H7 (cell line): ENCODE data around the gene MYO7B. TPM values are rescaled to one million over a fixed set of nuclear protein-coding genes. Genes with fewer than 3 reads are reported as not detected.

Experiments used
- DNase-seq: peaks from one replicate; pipeline ENCODE4 v3.0.0; 2012
- H3K27me3 ChIP-seq: 2 replicates; pipeline ENCODE4 v1.6.0; 2011; ENCODE audit warnings: mild to moderate bottlenecking, low read length; ENCODE audit not compliant: control insufficient read depth, insufficient read depth
- H3K36me3 ChIP-seq: replicated peaks from 2 replicates; pipeline ENCODE4 v1.5.1; 2011; ENCODE audit warnings: low read length; ENCODE audit not compliant: control insufficient read depth, insufficient read depth
- H3K4me3 ChIP-seq: 2 replicates; pipeline ENCODE4 v1.5.1; 2011; ENCODE audit warnings: low read depth, mild to moderate bottlenecking, control low read depth, low read length, moderate library complexity; ENCODE audit not compliant: insufficient read depth
- total RNA-seq: library from RNA; depleted of rRNA; stranded (reverse); fragments of >200 nt; shearing (Covaris generic); gene quantifications from 2 replicates; pipeline ENCODE4 v1.2.3, GENCODE V29; 2014

MYO7B gene
- total RNA-seq, 1 experiment from 2014 or later = not detected

DNA sequence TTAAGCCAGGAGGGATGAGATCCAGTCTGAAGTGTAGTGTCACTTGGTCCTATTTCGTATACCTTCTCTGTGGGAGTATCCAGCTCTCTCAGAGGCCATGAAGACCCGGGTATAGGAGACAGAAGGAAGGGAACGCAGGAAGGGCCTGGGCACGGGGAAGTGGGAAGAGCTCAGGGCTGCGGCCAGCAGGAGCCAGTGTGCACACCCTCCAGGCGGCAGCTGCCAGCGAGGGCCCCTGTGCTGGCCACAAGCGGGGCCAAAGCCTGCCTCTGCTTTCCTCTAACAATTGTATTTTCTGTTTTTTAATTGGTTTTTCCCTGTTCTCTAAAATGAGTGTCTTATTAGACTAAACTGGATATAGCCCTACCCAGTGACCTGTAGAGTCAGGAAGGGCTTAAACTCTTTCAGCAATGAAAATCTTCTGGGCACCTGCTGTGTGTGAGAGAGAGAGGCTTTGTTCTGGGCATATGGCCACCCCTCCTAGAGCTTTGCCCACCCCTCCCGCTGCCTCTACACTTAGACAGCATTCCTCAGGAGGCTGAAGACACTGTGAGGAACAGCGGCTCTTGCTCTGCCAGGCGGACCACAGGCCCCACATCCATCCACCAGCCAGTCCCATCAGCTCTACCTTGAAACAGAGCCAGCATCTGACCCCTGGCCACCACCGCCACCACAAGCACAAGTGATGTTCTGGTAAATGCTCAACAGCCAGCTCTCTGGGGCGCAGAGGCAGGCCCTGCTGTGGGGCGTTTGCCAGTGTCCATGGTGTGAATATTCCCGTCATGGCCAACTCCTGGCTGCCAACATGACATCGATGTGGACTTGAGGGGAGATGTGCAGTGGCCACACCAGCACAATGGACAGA, 120.0 kb downstream of the MYO7B start:
- no peak for DNase-seq
- no peak overlapping the region for H3K4me3 ChIP-seq
- H3K27me3 ChIP-seq = no peaks in the 10 kb centered on the region
- no peaks in the 10 kb centered on the region for H3K36me3 ChIP-seq

DNA sequence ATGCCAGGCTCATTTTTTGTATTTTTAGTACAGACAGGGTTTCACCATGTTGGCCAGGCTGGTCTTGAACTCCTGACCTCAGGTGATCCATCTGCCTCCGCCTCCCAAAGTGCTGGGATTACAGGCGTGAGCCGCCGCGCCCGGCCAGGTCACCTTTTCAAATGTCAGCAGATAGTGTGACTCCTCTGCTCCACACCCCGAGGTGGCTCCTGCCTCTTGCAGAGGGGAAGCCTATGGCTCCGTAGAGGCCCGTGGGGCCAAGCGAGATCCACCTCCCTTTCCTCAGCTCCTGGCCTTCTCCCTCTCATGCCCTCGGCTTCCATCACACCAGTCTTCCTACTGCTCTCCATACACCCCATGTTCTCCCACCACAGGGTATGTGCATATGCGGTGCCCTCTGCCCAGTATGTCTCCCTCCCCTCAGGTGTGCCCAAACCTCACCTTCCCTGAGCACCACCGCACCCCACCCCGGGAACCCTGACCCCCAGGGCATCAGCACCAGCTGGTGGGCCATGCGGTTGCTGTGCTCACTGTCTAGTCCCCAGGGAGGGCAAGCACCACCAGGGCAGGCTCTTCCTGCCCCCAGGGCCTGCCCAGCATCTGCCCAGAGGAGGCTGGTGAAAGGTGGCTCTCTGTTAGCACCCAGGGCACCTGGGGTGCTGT, 121.2 kb downstream of the MYO7B start:
- H3K27me3 ChIP-seq = no peaks in the 10 kb centered on the region
- H3K36me3 ChIP-seq = no peaks in the 10 kb centered on the region
- H3K4me3 ChIP-seq = no peak overlapping the region
- no peak for DNase-seq

DNA sequence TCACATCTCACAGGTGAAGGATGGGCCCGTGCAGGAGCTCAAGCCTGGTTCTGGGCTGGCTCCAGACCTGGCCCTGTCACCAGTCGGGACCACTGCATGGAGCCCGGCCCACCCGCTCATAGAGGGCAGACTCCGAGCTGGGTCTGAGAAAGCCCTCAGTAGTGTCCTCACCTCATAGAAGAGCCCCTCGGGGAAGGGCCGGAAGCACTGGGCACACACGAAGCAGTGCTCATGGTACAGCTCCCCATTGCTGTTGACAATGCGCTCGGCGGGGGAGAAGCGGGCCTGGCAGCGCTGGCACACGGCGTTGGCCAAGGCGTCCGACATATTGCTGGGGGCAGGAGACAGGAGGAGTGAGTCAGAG, 121.7 kb downstream of the MYO7B start:
- no peaks in the 10 kb centered on the region for H3K27me3 ChIP-seq
- no peaks in the 10 kb centered on the region for H3K36me3 ChIP-seq
- no peak overlapping the region for H3K4me3 ChIP-seq
- no peak for DNase-seq

DNA sequence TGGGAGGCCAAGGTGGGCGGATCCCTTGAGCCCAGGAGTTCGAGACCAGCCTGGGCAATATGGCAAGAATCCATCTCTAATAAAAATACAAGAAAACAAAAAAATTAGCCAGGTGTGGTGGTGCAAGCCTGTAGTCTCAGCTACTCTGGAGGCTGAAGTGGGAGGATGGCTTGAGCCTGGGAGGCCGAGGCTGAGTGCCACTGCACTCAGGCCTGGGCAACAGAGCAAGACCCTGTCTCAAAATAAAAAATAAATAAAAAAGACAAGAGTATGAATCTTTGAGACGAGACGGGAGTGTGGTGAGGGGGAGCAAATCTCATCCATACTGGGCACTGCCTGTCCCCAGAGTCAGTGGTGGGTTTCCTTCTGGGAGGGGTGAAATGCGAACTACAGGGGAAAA, 122.7 kb downstream of the MYO7B start:
- H3K4me3 ChIP-seq = no peak overlapping the region
- no peak for DNase-seq
- H3K36me3 ChIP-seq = no peaks in the 10 kb centered on the region
- no peaks in the 10 kb centered on the region for H3K27me3 ChIP-seq

DNA sequence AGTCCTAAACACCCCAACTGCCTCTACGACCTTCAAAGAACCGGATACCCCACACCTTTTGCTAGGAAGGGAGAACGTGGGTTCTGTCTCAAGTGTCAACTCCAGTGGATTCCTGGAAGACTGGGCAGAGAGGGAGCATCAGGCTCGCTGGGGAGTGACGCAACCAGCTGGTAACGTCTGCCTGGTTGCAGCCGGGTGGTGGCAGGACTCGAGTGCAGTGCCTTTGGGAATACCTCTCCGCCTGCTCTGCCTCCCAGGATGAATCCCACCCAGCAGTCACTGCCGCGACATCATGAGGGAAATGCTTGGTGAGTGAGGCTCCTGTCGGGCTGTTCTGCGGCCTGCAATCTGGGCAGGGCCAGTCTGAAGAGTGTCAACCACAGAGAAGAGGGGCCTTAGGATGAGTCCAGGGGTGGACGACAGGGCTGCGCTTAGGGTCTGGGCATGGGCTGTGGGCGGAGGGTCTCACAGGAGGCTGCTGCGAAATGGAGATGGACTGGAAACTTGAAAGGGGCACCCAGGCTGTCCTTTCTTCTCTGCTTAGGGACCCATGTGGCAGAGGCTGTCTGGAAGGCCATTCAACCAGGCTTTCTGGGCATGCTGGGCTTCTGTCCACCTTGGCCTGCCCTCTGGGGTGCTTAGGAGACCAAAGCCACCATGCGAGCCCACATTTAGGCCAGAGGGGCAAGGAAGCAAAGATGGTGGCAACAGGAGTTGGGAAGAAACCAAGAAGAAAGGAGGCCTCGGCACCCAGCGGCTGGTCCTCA, 123.3 kb downstream of the MYO7B start:
- Histone ChIP-seq H3K36me3 (no peaks in the 10 kb centered on the region), H3K27me3 (peaks cover 2% of the 10 kb centered on the region; the same call in 1 of the 2 replicates), H3K4me3 (no peak overlapping the region)
- DNase-seq = no peak

DNA sequence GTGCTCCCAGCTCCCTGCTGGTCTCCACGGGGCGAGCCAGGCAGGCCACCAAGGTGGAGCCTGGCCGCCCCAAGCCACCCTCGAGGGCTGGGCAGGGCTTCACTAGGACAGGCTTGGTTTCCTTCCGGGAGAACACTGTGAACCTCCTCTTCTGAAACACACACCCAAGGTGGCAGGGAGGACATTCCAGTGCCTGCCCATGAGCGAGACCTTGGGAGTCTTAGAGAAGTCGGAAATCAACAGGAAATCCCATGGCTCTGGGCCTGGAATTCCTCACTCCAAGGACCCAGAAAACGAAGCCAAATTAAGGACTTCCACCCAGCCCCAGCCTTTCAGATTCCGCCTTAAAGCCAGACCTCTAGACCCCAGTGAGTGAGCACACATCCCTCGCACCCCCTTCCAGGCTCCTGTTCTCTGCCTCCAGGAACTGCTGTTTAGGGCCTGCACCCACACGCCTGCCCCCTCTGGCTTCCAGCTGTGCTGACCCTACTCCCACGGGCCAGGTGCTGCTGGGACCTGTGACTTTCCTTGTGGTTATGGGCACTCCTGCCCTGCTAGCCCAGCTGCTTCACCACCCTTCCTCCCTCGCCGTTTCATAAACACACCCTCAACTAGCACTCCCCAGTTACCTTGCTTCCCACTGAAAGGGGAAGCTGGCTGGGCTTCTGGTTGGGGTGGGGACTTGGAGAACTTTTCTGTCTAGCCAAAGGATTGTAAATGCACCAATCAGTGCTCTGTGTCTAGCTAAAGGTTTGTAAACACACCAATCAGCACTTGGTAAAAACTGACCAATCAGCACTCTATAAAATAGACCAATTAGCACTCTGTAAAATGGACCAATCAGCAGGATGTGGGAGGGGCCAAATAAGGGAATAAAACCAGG, 124.2 kb downstream of the MYO7B start:
- H3K36me3 ChIP-seq = no peaks in the 10 kb centered on the region
- DNase-seq = no peak
- H3K27me3 ChIP-seq = peaks cover 5% of the 10 kb centered on the region; the same call in 1 of the 2 replicates
- no peak overlapping the region for H3K4me3 ChIP-seq

DNA sequence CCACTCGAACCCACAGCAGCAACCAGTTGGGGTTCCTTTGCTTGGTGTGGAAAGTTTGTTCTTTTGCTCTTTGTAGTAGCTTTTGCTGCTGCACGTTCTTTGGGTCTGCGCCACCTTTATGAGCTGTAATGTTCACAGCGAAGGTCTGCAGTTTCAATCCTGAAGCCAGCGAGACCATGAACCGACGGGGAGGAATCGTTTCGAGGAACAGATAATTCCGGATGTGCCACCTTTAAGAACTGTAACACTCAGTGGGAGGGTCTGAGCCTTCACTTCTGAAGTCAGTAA, 124.8 kb downstream of the MYO7B start:
- Histone ChIP-seq H3K27me3 (peaks cover 11% of the 10 kb centered on the region; the same call in 1 of the 2 replicates), H3K36me3 (no peaks in the 10 kb centered on the region), H3K4me3 (no peak overlapping the region)
- no peak for DNase-seq

DNA sequence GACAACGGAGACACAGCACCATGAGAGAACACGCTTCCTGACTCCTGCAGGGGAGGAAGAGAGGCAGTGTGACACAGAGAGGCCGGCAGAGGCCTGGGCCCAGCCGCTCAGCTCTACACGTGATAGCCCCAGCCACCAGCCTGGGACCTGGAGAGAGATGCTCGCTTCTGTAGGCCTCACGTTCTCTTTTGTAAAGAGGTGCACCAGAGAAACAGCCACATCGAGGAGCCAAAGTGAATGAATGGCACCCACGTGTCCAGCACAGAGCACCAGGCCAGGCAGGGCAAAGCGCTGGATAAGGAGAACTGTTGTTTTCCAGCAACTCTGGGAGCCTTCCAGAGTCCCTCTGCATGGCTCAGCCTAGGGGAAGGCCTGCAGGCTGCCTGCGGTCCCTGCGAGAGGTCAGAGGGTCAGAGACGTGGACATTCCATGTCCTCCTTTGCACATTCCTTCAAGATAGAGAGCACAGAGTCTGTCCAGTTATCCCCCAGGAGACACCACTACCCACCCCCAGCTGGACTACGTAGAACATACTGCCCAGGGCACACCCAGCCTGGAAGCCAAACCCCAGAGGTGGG, 125.7 kb downstream of the MYO7B start:
- Histone ChIP-seq H3K27me3 (peaks cover 12% of the 10 kb centered on the region; the same call in 1 of the 2 replicates), H3K4me3 (no peak overlapping the region), H3K36me3 (no peaks in the 10 kb centered on the region)
- no peak for DNase-seq

DNA sequence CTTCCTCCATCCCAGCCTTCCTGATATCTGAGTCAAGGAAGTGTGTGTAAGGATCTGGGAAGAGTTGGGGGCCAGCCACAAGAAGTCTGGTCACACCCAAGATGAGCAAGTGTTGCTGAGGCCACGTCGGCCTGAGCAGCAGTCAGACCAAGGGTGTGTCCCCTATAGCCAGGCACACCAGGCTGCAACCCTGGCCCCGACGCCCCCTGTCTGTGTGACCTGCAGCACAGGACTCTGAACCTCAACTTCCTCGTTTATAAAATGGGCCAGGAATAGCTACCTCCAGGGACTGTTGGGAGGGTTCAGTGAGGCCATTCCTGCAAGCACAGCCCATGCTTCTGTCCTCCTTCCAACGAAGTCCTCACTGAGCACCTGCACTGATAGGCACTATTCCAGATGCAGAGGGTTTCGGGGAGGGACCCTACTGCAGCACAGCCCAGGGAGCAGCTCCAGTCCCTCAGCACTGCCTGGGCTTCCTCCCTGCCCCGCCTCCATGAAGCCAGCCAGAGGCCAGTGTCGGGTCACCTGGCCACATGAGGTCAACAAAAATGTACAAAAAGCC, 126.5 kb downstream of the MYO7B start:
- H3K36me3 ChIP-seq = no peaks in the 10 kb centered on the region
- no peak overlapping the region for H3K4me3 ChIP-seq
- DNase-seq = no peak
- H3K27me3 ChIP-seq = peaks cover 12% of the 10 kb centered on the region; the same call in 1 of the 2 replicates

DNA sequence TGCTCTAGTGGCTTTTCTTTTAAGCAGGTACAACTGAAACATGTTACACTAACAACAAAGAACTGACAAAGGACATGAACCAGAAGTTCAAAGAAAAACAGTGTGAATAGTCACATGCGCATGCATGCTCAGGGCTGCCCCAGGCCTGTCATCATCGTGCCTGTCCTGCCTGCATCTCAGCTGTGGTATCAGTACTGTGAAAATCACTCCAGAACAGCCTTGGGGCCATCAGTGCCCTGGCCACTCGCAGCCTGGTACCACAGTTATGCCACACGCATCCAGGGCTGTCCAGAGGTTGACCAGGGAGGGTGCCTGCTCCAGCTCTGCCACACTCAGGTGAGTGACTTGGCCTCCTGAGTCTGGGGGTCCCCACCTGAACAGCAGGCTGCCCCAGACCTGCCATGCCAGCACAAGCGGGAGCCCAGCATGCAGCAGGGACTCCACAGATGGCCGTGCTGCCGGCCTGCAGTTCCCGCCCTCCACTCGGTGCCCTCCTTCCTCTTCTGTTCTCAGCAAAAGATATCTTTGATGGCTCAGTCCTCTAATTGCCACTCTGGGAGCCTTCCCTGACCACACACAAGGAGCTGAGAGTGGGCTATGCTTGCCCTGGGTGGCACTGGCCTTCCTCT, 127.6 kb downstream of the MYO7B start:
- no peak for DNase-seq
- no peaks in the 10 kb centered on the region for H3K36me3 ChIP-seq
- peaks cover 12% of the 10 kb centered on the region; the same call in 1 of the 2 replicates for H3K27me3 ChIP-seq
- H3K4me3 ChIP-seq = no peak overlapping the region

DNA sequence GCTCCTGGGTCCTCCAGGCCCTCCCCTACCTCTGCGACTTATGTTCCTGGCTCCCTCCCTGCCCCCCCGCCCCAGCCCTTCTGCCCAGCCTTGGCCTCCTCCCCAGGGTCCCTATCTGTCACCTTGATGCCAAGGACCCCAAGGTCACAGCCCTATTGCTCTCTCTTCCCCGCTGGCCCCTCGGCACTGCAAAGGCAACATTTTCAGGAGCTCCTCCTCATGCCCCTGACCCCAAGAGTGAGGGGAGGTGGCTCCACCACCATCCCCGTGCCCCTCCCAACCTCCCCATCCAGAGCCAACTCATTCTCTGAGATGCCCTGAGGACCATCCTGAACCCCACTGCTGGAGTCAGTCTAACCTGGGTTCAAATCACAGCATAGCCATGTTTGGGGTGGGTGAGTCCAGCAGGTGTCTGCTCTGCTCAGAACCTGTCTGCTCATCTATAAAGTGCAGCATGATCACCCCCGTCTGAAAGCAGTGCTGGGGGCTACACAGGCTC, 128.1 kb downstream of the MYO7B start:
- H3K4me3 ChIP-seq = no peak overlapping the region; the same call in 1 of the 2 replicates
- H3K36me3 ChIP-seq = no peaks in the 10 kb centered on the region
- DNase-seq = no peak
- H3K27me3 ChIP-seq = peaks cover 12% of the 10 kb centered on the region; the same call in 1 of the 2 replicates

DNA sequence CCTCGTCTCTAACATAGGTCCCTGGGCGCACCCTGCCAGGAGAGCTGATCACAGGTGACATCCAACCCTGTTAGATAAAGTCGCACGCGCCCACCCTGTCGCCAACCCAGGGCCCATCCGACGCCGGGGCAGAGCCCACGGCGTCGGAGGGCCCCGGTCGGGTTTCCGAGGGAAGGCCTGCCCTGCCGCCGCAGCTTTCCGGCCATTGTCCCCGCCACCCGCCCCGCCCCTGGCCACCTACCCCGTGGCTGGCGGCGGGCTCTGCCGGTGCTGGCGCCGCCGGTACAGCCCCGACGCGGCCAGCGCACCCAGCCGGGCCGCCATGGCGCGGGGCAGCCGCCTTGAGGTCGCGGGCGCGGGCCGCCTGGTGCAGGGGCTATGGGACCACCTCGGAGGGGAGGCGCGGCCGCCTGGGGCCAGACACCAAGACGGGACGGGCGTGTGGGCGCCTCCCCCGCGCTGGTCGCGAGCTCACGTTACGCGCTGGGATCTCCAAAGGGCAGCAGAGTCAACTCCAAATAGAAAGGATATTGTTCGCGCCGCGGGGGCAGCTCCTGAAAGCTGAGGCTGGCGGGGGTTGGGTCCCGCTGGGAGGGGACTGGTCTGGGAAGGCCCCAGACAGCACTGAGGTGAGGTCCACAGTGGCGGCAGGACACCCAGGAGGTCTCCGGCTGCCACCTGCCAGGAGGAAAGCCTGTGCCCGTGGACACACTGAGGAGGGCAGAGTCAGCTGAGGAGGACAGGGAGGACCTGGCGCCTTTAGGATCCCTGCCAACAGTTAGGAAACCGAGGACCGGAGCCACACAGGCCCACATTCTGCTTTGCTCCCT, 128.8 kb downstream of the MYO7B start:
- peaks cover 12% of the 10 kb centered on the region; the same call in 1 of the 2 replicates for H3K27me3 ChIP-seq
- H3K4me3 ChIP-seq = peak overlapping the region; percentile 24; the same call in 1 of the 2 replicates
- H3K36me3 ChIP-seq = no peaks in the 10 kb centered on the region
- peak; percentile 88 for DNase-seq
